HAP-1 (cell line): ENCODE measurements around the gene FLNA.

Experiments used
- DNase-seq, 2 experiments: peaks; one replicate each; pipeline ENCODE4 v3.0.0-alpha.2; 2016 to 2020; ENCODE audit warnings: low spot score in 2 of 2
- H3K27me3 ChIP-seq: fragments of 250-450 bp; sonication (Bioruptor Pico); 2 replicates; pipeline ENCODE4 v1.5.1; 2020; ENCODE audit warnings: low read depth, mild to moderate bottlenecking, moderate library complexity
- H3K36me3 ChIP-seq: fragments of 250-450 bp; sonication (Bioruptor Pico); replicated peaks from 2 replicates; pipeline ENCODE4 v1.5.1; 2020; ENCODE audit warnings: mild to moderate bottlenecking
- H3K4me1 ChIP-seq: fragments of 250-450 bp; sonication (Bioruptor Pico); 2 replicates; pipeline ENCODE4 v1.5.1; 2020; ENCODE audit warnings: mild to moderate bottlenecking
- H3K4me3 ChIP-seq: fragments of 250-450 bp; sonication (Bioruptor Pico); 2 replicates; pipeline ENCODE4 v1.5.1; 2020; ENCODE audit warnings: mild to moderate bottlenecking, moderate library complexity
- H3K9me3 ChIP-seq: fragments of 250-450 bp; sonication (Bioruptor Pico); 2 replicates; pipeline ENCODE4 v1.5.1; 2020; ENCODE audit warnings: mild to moderate bottlenecking, moderate library complexity
- in situ Hi-C: fragments of 300-500 bp; cut with MboI; formaldehyde crosslinking; loops from 3 replicates; pipeline ENCODE4 v1.14.3; 2020; ENCODE audit warnings: low sequenced_read_pairs, inconsistent platforms, mixed read lengths

FLNA gene

DNA sequence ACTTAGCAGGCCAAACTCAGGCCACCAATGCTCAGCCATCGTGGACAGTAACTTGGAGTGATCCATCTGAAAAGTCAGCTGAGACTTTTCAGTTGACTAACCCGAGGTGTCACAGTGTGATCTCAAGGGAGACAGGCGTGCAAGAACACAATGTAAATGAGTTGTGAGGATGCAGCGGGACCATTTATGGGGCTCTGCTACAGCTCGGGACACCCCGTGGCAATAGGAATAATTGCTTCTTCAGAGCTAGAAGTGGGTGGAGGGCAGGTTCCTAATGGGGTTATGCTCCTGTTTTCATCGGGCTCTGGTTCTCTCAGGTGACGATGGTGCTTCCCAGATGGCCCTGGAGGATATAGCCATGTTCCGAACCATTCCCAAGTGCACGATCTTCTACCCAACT, 51.5 kb downstream of the FLNA start:
- H3K27me3 ChIP-seq, result no peaks in the 10 kb centered on the region
- no peak overlapping the region for H3K4me3 ChIP-seq
- no peaks in the 10 kb centered on the region for H3K36me3 ChIP-seq
- no peak for DNase-seq
- peaks cover 14% of the 10 kb centered on the region for H3K4me1 ChIP-seq
- in situ Hi-C loops, result no loop called here
- H3K9me3 ChIP-seq, result peaks cover 5% of the 10 kb centered on the region; the same call in 1 of the 2 replicates

DNA sequence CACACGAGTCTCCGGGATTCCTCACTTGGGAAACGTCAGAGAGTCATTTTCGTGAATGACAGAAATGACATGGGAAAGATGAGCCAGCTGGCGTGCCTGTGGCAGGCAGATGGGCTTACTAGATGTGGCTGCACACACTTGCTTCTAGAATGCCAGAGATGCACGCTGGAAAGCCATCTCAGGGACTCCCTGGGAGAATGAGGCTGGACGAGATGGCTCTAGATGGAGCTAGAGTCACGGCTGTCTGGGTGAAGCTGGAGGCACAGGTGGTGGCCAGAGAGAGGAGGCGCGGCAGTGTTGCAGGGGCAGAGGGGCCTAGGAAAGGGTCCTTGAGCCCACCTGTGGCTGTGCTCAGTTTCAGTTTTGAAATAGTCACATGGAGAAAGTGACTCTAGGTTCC, 52.8 kb downstream of the FLNA start:
- Histone ChIP-seq H3K36me3 (no peaks in the 10 kb centered on the region), H3K4me3 (no peak overlapping the region), H3K4me1 (peaks cover 14% of the 10 kb centered on the region), H3K27me3 (no peaks in the 10 kb centered on the region), H3K9me3 (peaks cover 5% of the 10 kb centered on the region; the same call in 1 of the 2 replicates)
- in situ Hi-C loops, result no loop called here
- DNase-seq, result peak in 1 of 2 experiments; percentile 16

DNA sequence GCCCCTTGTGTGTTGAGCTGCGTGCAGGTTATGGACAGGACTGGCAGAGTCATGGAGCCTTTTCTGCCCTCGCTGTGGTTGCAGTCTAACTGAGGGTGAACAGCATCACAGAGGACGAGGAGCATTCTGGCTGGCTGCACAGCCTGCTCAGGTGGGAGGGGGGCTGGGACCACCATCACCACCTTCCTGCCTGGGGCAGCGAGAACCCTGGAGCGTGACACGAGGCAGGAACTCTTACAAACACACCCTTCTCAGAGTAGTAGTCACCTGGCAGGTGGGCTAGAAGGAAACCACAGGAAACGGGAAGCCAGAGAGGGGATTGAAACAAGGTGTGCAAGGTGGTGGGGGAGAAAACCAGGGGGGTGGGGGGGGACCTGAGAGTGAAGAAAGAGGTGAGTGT, 53.3 kb downstream of the FLNA start:
- Histone ChIP-seq H3K4me1 (peaks cover 13% of the 10 kb centered on the region), H3K4me3 (no peak overlapping the region), H3K9me3 (peaks cover 4% of the 10 kb centered on the region; the same call in 1 of the 2 replicates), H3K27me3 (no peaks in the 10 kb centered on the region), H3K36me3 (no peaks in the 10 kb centered on the region)
- no peak for DNase-seq
- in situ Hi-C loops, result no loop called here

DNA sequence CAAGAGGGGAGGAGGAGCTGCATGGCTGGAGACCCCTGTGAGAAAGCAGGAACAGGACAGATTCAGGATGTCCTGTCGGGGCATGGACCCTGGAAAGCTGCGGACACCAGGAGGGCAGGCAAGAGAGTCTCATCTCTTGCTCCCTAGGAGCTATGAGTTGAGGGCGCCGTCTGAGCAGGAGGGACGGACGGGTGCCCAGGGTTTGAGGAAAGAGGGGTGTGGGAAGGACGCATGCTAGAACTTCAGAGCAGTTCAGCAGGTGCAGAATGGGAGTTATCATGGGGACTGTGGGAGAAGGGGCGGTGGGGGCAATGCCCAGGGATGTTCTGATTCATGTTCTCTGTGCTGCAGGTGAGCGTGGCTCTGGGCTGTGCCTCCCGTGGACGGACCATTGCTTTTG, 54.0 kb downstream of the FLNA start:
- H3K27me3 ChIP-seq, result no peaks in the 10 kb centered on the region
- in situ Hi-C loops, result no loop called here
- DNase-seq, result no peak
- no peaks in the 10 kb centered on the region for H3K36me3 ChIP-seq
- H3K4me1 ChIP-seq, result peaks cover 8% of the 10 kb centered on the region
- no peaks in the 10 kb centered on the region for H3K9me3 ChIP-seq
- H3K4me3 ChIP-seq, result no peak overlapping the region

DNA sequence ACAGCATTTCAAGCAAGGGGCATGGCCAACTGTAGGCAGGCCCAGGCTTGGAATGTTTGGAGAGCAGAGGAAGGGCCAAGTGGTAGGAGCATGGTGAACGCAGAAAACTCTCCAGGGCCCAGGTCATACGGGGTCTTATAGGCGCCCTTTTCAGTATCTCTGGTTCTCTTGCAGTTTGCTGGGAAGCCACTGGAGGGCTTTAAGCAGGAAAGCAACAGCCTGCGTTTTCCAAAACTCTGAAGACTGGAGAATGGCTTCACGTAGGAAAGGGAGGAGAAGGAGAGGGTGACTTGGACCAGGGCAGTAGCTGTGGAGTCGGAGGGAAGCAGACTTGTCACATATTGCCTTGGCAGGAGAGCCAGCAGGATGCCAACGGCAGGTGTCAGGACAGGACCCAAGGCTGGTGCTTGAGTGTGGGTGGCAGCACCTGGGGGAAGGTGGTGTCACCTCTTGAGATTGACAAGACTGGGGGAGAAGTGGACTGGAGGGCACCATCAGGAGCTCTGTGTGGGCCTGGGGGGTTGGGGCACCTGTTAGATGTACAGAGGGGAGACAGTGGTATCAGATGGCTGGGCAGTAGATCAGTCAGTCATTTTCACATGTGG, 56.9 kb downstream of the FLNA start:
- Histone ChIP-seq H3K9me3 (no peaks in the 10 kb centered on the region), H3K4me1 (no peaks in the 10 kb centered on the region; the same call in 1 of the 2 replicates), H3K27me3 (no peaks in the 10 kb centered on the region), H3K4me3 (no peak overlapping the region), H3K36me3 (no peaks in the 10 kb centered on the region)
- in situ Hi-C loops, result no loop called here
- DNase-seq, result peak; percentile 50 to 79

DNA sequence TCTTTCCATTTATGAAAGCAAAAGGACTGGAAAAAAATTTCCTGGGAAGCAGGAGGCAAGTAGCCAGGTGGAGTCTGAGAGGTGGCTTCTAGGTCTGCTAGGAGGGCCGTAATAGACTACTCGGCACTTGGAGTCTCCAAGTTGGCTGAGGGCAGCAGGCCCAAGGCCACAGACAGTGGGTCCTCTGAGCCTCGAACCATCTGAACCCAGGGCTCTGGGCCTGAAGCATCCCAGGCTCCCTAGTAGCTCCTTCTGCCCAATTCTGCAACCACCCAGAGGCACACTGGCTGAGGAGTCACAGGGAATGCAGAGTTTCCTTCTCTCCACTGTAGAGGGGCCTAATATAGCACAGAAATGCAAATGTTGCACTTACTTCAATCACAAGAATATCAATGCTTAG, 59.0 kb downstream of the FLNA start:
- Histone ChIP-seq H3K27me3 (no peaks in the 10 kb centered on the region), H3K4me3 (no peak overlapping the region), H3K36me3 (no peaks in the 10 kb centered on the region), H3K9me3 (no peaks in the 10 kb centered on the region), H3K4me1 (no peaks in the 10 kb centered on the region; the same call in 1 of the 2 replicates)
- DNase-seq, result no peak
- in situ Hi-C loops, result no loop called here

DNA sequence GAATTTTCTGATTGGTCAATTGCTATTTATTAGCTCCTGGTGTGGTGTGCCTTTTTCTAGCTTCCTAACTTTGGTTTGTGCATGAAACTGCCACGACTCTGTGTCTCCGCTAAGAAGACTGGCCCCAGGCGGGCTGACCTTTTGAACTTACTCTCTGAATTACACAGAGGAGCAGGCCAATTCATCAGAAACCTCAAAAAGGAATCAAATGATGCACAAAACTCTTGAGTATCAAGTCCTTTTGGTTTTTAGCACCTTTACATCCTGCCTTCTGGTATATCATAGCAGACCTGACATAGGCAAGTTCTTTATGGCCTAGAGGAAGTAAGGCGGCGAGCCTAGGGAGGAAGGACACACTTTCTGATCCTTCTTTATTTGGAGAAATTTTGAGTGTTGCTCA, 61.3 kb downstream of the FLNA start:
- in situ Hi-C loops, result no loop called here
- no peak overlapping the region for H3K4me3 ChIP-seq
- no peaks in the 10 kb centered on the region for H3K36me3 ChIP-seq
- no peaks in the 10 kb centered on the region for H3K9me3 ChIP-seq
- no peaks in the 10 kb centered on the region for H3K27me3 ChIP-seq
- H3K4me1 ChIP-seq, result no peaks in the 10 kb centered on the region; the same call in 1 of the 2 replicates
- no peak for DNase-seq

DNA sequence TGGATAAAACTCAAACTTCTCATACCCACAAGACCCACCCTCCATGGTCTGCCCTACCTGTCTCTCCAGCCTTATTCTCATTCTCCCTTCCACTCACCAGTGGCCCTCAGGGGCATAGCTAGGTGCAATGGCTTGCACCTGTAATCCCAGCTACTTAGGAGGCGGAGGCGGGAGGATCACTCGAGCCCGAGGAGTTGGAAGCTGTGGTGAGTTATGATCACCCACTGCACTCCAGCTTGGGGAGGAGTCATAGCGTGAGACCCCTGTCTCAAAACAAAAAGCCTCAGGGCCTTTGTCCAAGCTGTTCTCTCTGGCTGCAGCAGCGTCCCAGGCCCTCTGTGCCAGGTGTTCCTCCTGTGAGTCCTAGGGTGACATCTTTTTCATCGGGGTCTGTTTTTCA, 62.3 kb downstream of the FLNA start:
- DNase-seq, result no peak
- no peaks in the 10 kb centered on the region for H3K9me3 ChIP-seq
- no peak overlapping the region for H3K4me3 ChIP-seq
- in situ Hi-C loops, result no loop called here
- H3K27me3 ChIP-seq, result no peaks in the 10 kb centered on the region
- no peaks in the 10 kb centered on the region for H3K4me1 ChIP-seq
- H3K36me3 ChIP-seq, result no peaks in the 10 kb centered on the region

DNA sequence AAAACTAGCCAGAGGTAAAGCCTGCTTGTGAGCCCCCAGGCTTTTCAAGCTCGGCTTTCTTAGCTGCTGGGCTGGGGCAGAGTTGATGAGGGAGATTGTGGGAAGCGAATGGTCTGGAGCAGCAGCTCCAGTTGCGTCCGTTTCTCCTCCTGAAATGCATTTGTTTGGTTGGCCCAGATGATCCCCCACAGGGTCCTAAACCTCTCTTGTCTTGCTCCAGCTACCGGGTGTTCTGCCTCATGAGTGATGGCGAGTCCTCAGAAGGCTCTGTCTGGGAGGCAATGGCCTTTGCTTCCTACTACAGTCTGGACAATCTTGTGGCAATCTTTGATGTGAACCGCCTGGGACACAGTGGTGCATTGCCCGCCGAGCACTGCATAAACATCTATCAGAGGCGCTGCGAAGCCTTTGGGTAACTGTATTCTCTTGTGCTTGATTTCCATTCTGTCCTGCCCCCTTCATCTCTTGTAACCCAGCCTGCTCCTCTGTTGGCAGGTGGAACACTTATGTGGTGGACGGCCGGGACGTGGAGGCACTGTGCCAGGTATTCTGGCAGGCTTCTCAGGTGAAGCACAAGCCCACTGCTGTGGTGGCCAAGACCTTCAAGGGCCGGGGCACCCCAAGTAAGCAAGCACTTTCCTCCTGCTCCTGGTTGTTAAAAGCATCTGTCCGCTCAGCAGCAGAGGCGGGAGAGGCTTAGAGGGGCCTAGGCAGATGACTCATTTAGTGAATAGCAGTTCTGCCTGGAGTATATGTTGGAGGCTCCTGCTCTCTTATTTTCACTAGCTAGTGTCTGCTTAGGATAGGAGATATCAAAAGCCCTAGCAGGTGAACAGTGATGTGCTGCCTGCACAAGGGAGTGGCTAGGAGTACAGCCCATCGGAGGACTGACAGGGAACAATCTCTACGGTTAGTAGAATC, 63.6 kb downstream of the FLNA start:
- H3K36me3 ChIP-seq, result no peaks in the 10 kb centered on the region
- in situ Hi-C loops, result no loop called here

DNA sequence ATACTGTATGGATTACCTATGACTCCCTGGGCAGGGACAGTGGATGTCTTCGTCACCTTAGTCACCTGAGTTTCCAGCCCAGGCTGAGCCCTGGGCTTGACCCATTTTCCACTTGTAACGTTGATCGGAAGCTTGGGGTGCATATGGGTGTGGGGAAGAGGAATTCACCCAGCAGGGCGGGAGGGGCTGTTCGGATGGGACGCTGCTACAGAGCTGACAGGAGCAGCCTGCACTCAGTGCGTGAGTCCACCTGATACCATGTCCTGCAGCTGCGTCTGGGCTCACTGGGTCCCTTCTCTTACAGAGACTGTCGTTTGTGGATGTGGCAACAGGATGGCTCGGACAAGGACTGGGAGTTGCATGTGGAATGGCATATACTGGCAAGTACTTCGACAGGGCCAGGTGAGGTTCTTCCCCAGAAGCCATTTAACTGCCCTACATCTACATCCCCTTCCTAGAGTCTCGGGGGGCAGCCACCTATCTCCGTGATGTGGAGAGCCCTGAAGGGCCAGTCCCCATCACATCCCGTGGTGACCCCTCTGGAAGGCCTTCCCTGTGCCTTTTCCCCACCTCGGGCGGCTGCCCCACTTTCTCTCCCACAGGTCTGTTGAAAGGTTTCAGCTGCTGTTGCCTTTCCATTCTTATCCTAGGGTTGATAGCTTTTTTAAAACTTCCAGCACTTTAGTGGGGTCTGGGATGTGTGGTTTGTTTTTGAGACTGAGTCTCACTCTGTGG, 65.2 kb downstream of the FLNA start:
- H3K4me1 ChIP-seq, result no peaks in the 10 kb centered on the region
- H3K27me3 ChIP-seq, result no peaks in the 10 kb centered on the region
- in situ Hi-C loops, result no loop called here
- no peaks in the 10 kb centered on the region for H3K36me3 ChIP-seq
- H3K4me3 ChIP-seq, result no peak overlapping the region
- no peaks in the 10 kb centered on the region for H3K9me3 ChIP-seq
- no peak for DNase-seq

More for the DNA sequence above, 63.6 kb downstream of the FLNA start:
- Histone ChIP-seq H3K4me1 (no peaks in the 10 kb centered on the region), H3K4me3 (no peak overlapping the region), H3K9me3 (no peaks in the 10 kb centered on the region), H3K27me3 (no peaks in the 10 kb centered on the region)
- no peak for DNase-seq

DNA sequence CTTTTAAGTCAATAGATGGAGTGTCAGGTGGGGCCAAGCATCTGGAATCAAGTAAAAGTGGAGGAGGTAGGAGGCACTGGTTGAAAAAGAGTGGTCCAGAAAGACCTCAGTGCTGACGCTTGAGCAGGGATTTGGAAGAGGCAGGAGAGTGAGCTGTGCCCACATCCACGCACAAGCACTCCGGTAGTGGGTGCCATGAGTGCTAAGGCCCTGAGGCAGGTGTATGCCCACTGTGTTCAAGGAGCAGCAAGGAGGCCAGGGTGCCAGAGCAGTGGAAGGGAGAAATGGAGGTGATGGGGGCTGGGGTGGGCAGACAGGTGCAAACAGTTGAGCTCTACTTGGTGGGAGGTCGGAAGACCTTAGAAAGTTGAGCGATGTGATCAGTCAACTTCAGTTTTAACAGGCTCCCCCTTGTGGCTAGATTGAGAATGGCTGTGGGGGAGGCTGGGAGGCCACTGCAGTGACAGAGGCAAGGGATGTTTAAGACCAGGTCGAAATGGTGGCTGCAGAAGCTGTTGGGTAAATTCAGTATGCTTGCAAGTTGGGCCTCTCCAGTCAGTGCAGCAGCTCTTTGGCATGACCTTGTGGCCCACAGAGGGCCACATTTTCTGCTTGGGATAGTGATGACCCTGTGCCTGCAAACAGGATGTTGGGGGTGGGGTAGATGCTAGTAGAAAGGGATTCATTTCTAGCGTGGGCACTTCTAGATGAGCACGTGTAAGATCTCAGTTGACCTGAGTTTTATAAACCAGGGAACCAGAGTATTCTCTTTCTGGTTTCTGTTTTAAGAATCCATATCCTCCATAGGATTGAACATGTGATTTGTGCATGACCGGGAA, 66.1 kb downstream of the FLNA start:
- Histone ChIP-seq H3K36me3 (no peaks in the 10 kb centered on the region), H3K4me3 (no peak overlapping the region), H3K27me3 (no peaks in the 10 kb centered on the region), H3K9me3 (no peaks in the 10 kb centered on the region), H3K4me1 (no peaks in the 10 kb centered on the region)
- peak; percentile 49 to 92 for DNase-seq
- in situ Hi-C loops, result no loop called here

DNA sequence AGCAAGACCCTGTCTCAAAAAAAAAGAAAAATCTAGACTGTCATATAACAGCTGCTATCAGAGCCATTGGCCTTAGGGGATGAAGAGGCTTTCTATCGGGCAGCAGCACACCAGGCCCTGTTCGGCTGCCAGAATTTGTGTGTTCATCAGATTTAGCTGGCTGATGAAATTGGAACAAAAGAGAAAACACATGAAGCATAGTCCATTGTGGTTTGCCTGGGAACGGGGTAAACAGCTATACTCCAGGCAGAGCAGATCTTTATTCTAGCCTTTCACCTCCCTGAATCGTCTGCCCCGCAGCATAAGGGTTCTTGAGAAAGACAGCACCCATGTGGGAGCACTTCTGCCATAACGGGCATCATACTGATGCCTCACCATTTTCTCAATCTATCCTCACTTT, 67.2 kb downstream of the FLNA start:
- H3K4me1 ChIP-seq, result no peaks in the 10 kb centered on the region
- H3K36me3 ChIP-seq, result no peaks in the 10 kb centered on the region
- in situ Hi-C loops, result no loop called here
- no peaks in the 10 kb centered on the region for H3K27me3 ChIP-seq
- H3K9me3 ChIP-seq, result no peaks in the 10 kb centered on the region
- no peak for DNase-seq
- H3K4me3 ChIP-seq, result no peak overlapping the region

DNA sequence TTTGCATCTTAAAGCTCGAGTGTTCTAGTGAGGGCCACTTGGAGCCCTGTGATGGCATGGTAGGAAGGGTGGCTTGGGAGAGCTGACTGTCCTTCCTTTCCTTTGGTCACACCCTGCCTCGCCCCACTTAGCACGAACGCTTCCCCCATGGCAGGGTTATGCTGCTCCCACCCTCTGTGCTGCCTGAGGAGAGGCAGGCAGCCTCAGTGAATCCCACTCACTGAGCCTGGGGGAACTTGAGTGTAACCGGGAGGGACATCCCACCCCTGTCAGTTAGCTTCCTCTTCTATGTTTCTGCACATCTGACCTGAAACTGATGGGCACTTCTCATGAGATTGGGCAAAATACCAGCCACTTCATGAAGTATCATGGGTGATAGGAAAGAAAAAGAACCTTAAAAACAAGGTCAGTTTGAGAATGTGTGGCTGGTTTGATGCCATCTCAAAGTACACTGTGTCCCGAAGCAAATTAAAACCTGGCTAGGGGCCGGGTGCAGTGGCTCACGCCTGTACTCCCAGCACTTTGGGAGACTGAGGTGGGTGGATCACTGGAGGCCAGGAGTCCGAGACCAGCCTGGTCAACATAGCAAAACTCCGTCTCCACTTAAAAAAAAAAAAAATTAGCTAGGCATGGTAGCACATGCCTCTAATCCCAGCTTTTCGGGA, 68.8 kb downstream of the FLNA start:
- Histone ChIP-seq H3K4me3 (no peak overlapping the region), H3K9me3 (no peaks in the 10 kb centered on the region), H3K27me3 (no peaks in the 10 kb centered on the region), H3K36me3 (no peaks in the 10 kb centered on the region), H3K4me1 (no peaks in the 10 kb centered on the region)
- in situ Hi-C loops, result no loop called here
- DNase-seq, result no peak
